A549 (cell line): ENCODE data around the gene NIPBL. TPM values are rescaled to one million over a fixed set of nuclear protein-coding genes. Genes with fewer than 3 reads are reported as not detected.
"Not testable (repeated sequence)": the region's sequence is repeated elsewhere in the genome, so short reads cannot be mapped to it uniquely, and the experiment has no call there.

Experiments used
- ATAC-seq, 2 experiments: fragments of 200-7000 bp in 1 of 2; fragments of >200 bp in 1 of 2; cut with Nextera tagmentation in 1 of 2; cut with Tn5 transposase in 1 of 2; 3 replicates each; pipeline versions ENCODE4 v1.8.0 to v1.9.1; 2018 to 2020; ENCODE audit warnings: mild to moderate bottlenecking in 1 of 2, moderate library complexity in 1 of 2
- CTCF ChIA-PET: fragments of 300-600 bp; sonication (Branson Sonifier 250); formaldehyde crosslinking; extraction: SDS; loops from one replicate; lab custom pipeline; 2021; ENCODE audit warnings: antibody characterized with exemption, inconsistent platforms; lab: Yijun Ruan, JAX
- POLR2A ChIA-PET: fragments of 350-600 bp; formaldehyde crosslinking; extraction: SDS; loops from one replicate; lab custom pipeline; 2021; ENCODE audit warnings: antibody characterized with exemption, inconsistent platforms; lab: Yijun Ruan, JAX
- DNase-seq, 2 experiments: peaks; one replicate each; pipeline versions ENCODE4 v3.0.0 to v3.0.0-alpha.2; 2011 to 2016; ENCODE audit warnings: low read depth in 1 of 2, low spot score in 1 of 2
- FAIRE-seq: peaks from 2 replicates; lab custom pipeline; 2011; peaks lifted over from hg19 to GRCh38; lab: Jason Lieb, UNC
- H3K27ac ChIP-seq, 2 experiments: fragments of >200 bp; sonication (Bioruptor Twin); formaldehyde crosslinking; 3 replicates each; pipeline ENCODE4 v1.5.1; 2016 to 2017
- H3K4me1 ChIP-seq: fragments of >200 bp; sonication (Bioruptor Twin); formaldehyde crosslinking; 3 replicates; pipeline ENCODE4 v1.6.1; 2016
- H3K4me2 ChIP-seq: fragments of >200 bp; sonication (Bioruptor Twin); formaldehyde crosslinking; 3 replicates; pipeline ENCODE4 v1.6.1; 2016
- H3K4me3 ChIP-seq: fragments of >200 bp; sonication (Bioruptor Twin); formaldehyde crosslinking; 3 replicates; pipeline ENCODE4 v1.5.1; 2016
- H3K9me3 ChIP-seq: fragments of >200 bp; sonication (Bioruptor Twin); formaldehyde crosslinking; 3 replicates; pipeline ENCODE4 v1.6.1; 2016
- BHLHE40 ChIP-seq: IDR thresholded peaks from 2 replicates; pipeline ENCODE4 v1.6.1; 2012; ENCODE audit warnings: low read depth, low read length, inconsistent platforms
- CBX8 ChIP-seq: fragments of 200-600 bp; sonication (generic); IDR thresholded peaks from 2 replicates; pipeline ENCODE4 v1.6.1; 2016
- CEBPB ChIP-seq, 2 experiments: fragments of >200 bp in 1 of 2; sonication (Bioruptor Twin) in 1 of 2; formaldehyde crosslinking in 1 of 2; IDR thresholded peaks; 2 replicates each; pipeline ENCODE4 v1.6.1; 2012 to 2016
- CTCF ChIP-seq: fragments of >200 bp; sonication (Bioruptor Twin); formaldehyde crosslinking; IDR thresholded peaks from 3 replicates; pipeline ENCODE4 v1.5.1; 2016
- EHMT2 ChIP-seq: fragments of 200-600 bp; sonication (generic); IDR thresholded peaks from 2 replicates; pipeline ENCODE4 v1.6.1; 2016; ENCODE audit warnings: antibody characterized with exemption, low read depth, mild to moderate bottlenecking, moderate library complexity
- FOSB ChIP-seq: fragments of 250-450 bp; sonication (Bioruptor Pico); IDR thresholded peaks from 2 replicates; pipeline ENCODE4 v1.5.0; 2020; ENCODE audit warnings: mild to moderate bottlenecking, moderate library complexity
- FOXS1 ChIP-seq: fragments of 250-450 bp; sonication (Bioruptor Pico); IDR thresholded peaks from 2 replicates; pipeline ENCODE4 v1.5.0; 2020; ENCODE audit warnings: mild to moderate bottlenecking, moderate library complexity
- HOXA7 ChIP-seq: fragments of 250-450 bp; sonication (Bioruptor Pico); IDR thresholded peaks from 2 replicates; pipeline ENCODE4 v1.5.0; 2020; ENCODE audit warnings: mild to moderate bottlenecking, moderate library complexity
- HOXB5 ChIP-seq: fragments of 250-450 bp; sonication (Bioruptor Pico); IDR thresholded peaks from 2 replicates; pipeline ENCODE4 v1.5.0; 2020; ENCODE audit warnings: mild to moderate bottlenecking, moderate library complexity
- JUN ChIP-seq, 2 experiments: fragments of >200 bp; sonication (Bioruptor Twin); formaldehyde crosslinking; IDR thresholded peaks; 2 replicates in 1 of 2; 3 replicates in 1 of 2; pipeline ENCODE4 v1.6.1; 2016 to 2017
- JUNB ChIP-seq: fragments of >200 bp; sonication (Bioruptor Twin); formaldehyde crosslinking; IDR thresholded peaks from 2 replicates; pipeline ENCODE4 v1.6.1; 2016
- MYC ChIP-seq: IDR thresholded peaks from 2 replicates; pipeline ENCODE4 v1.6.1; 2012; ENCODE audit warnings: mild to moderate bottlenecking, inconsistent platforms, low read length, improper control_type of control experiment, borderline replicate concordance
- PHF8 ChIP-seq: fragments of 200-600 bp; sonication (generic); IDR thresholded peaks from 2 replicates; pipeline ENCODE4 v1.6.1; 2016; ENCODE audit warnings: low read depth, mild to moderate bottlenecking, antibody characterized with exemption, moderate library complexity, borderline replicate concordance
- RARB ChIP-seq: fragments of 250-450 bp; sonication (Bioruptor Pico); IDR thresholded peaks from 2 replicates; pipeline ENCODE4 v1.8.0; 2021; ENCODE audit warnings: mild to moderate bottlenecking, moderate library complexity
- SREBF2 ChIP-seq: fragments of 450-650 bp; IDR thresholded peaks from 2 replicates; pipeline ENCODE4 v1.6.1; 2014; ENCODE audit warnings: mild to moderate bottlenecking, moderate library complexity
- TP53 ChIP-seq: fragments of 250-450 bp; sonication (Bioruptor Pico); IDR thresholded peaks from 2 replicates; pipeline ENCODE4 v1.5.0; 2021; ENCODE audit warnings: mild to moderate bottlenecking, moderate library complexity
- USF2 ChIP-seq: fragments of 450-650 bp; IDR thresholded peaks from 2 replicates; pipeline ENCODE4 v1.6.1; 2014; ENCODE audit warnings: antibody characterized with exemption
- ZSCAN20 ChIP-seq: fragments of 250-450 bp; sonication (Bioruptor Pico); IDR thresholded peaks from 2 replicates; pipeline ENCODE4 v1.8.0; 2022; ENCODE audit warnings: mild to moderate bottlenecking, moderate library complexity
- WGBS: methylation state at CpG from one replicate; pipeline ENCODE4 v1.1.6; 2017; ENCODE audit errors: missing lambda C conversion rate; 5-methylcytosine and 5-hydroxymethylcytosine counted together
- polyA plus RNA-seq, 4 experiments: library from polyadenylated mRNA; depleted of rRNA in 3 of 4; stranded (reverse); fragments of >200 nt; fragmentation: RNase III in 1 of 4; extraction: RNeasy Plus Mini Kit Qiagen cat#74134 plus additional on column Dnase treatment in 1 of 4; gene quantifications; 2 replicates in 3 of 4; 3 replicates in 1 of 4; pipeline ENCODE4 v1.2.3, GENCODE V29; 2011 to 2017
- TF ChIP-seq, protein P1 (sequence below): fragments of >200 bp; sonication (Bioruptor Twin); formaldehyde crosslinking; IDR thresholded peaks from 2 replicates; pipeline ENCODE4 v1.6.1; 2016

The NIPBL gene
- polyA plus RNA-seq, 2 of the 4 experiments (the other 2 are of a cell fraction) = 12.4 to 33.4 TPM

- Histone ChIP-seq H3K4me2 (no peak overlapping the region), H3K27ac (no peak overlapping the region), H3K9me3 (peaks cover 6% of the 10 kb centered on the region; the same call in 2 of the 3 replicates), H3K4me3 (no peak overlapping the region), H3K4me1 (peaks cover 17% of the 10 kb centered on the region; the same call in 2 of the 3 replicates)
- no peak for DNase-seq
- ChIA-PET CTCF (no interaction called here), POLR2A (interaction anchor here (0.6 kb wide), 1 partner anchor 515 kb away, joined by 9 read pairs; no protein-coding TSS in a partner anchor)
- ATAC-seq = no peak
- 88% methylated on average over 1 of the region's 1 CpG for WGBS
- FAIRE-seq = no peak
- TF ChIP-seq EHMT2 (no peak), CBX8 (no peak), SREBF2 (no peak), RARB (CRISPR knock-in tag) (no peak), ZSCAN20 (CRISPR knock-in tag) (no peak), PHF8 (no peak), USF2 (no peak), TP53 (CRISPR knock-in tag) (no peak), BHLHE40 (no peak), FOSB (CRISPR knock-in tag) (no peak), CEBPB (IDR thresholded peaks at IDR 0.05) (no peak), CTCF (no peak), HOXA7 (no peak), JUNB (no peak), HOXB5 (no peak)
- TF ChIP-seq, protein P1, sequence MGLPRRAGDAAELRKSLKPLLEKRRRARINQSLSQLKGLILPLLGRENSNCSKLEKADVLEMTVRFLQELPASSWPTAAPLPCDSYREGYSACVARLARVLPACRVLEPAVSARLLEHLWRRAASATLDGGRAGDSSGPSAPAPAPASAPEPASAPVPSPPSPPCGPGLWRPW = no peak
Observed at GRCh38 chr5:36897616-36898015, 21.0 kb downstream of the NIPBL start.

DNA sequence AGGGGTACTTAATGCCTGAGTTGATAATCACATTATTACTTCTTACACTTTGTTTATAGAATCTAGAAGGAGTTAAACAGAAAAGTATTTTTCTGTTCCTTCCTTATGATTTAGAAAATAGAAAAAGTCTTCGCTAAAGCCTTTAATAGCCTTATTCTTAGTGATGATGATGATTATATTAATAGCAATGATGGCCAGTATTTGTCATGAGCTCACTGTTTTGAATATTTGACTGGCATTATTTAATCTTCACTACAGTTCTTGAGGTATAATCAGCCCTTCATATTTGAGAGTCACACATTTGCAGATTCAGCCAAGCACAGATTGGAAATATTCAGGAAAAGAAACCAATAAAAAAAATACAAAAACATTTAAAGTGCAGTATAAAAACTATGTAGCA is 23.3 kb downstream of the NIPBL start:
- Histone ChIP-seq H3K27ac (no peak overlapping the region), H3K9me3 (peaks cover 6% of the 10 kb centered on the region; the same call in 2 of the 3 replicates), H3K4me3 (no peak overlapping the region), H3K4me1 (peaks cover 17% of the 10 kb centered on the region; the same call in 2 of the 3 replicates), H3K4me2 (no peak overlapping the region)
- DNase-seq (no peak), ATAC-seq (no peak), FAIRE-seq (no peak)
- CTCF ChIA-PET = no interaction called here
- no peak for TF ChIP-seq CBX8
- no peak for TF ChIP-seq JUN (IDR thresholded peaks at IDR 0.05)
- POLR2A ChIA-PET = no interaction called here
- 92% methylated on average over 1 of the region's 1 CpG for WGBS

GRCh38 chr5:36900283-36900682 is 23.7 kb downstream of the NIPBL start:
- CTCF ChIA-PET = no interaction called here
- ATAC-seq = no peak
- POLR2A ChIA-PET = no interaction called here
- no peak for FAIRE-seq
- no peak overlapping the region for H3K4me2 ChIP-seq
- TF ChIP-seq FOXS1 (no peak), MYC (no peak), USF2 (no peak), RARB (CRISPR knock-in tag) (no peak)
- TF ChIP-seq, all 56 proteins: peak for 0
- DNase-seq = no peak
- Histone ChIP-seq H3K9me3 (peaks cover 6% of the 10 kb centered on the region; the same call in 2 of the 3 replicates), H3K4me3 (no peak overlapping the region), H3K27ac (no peak overlapping the region), H3K4me1 (peaks cover 17% of the 10 kb centered on the region; the same call in 2 of the 3 replicates)
- 84% methylated on average over 2 of the region's 2 CpGs for WGBS

- DNase-seq, H3K4me2 ChIP-seq, ATAC-seq, H3K4me3 ChIP-seq, H3K9me3 ChIP-seq, FAIRE-seq, H3K27ac ChIP-seq, CTCF ChIA-PET: not testable (repeated sequence)
- POLR2A ChIA-PET = interaction anchor here (0.7 kb wide), 1 partner anchor 1917 kb away, joined by 4 read pairs; no protein-coding TSS in a partner anchor
- peaks cover 17% of the 10 kb centered on the region; the same call in 2 of the 3 replicates for H3K4me1 ChIP-seq
Observed at GRCh38 chr5:36901077-36901476, 24.5 kb downstream of the NIPBL start.
